HG03135 (cell line): ENCODE data around the gene IGFBP2.

Source experiments
- ATAC-seq: cut with Tn5 transposase; IDR thresholded peaks from one replicate; pipeline ENCODE4 v1.9.1; 2021; ENCODE audit warnings: mild to moderate bottlenecking, moderate library complexity; ENCODE audit not compliant: unreplicated experiment

IGFBP2 gene

DNA sequence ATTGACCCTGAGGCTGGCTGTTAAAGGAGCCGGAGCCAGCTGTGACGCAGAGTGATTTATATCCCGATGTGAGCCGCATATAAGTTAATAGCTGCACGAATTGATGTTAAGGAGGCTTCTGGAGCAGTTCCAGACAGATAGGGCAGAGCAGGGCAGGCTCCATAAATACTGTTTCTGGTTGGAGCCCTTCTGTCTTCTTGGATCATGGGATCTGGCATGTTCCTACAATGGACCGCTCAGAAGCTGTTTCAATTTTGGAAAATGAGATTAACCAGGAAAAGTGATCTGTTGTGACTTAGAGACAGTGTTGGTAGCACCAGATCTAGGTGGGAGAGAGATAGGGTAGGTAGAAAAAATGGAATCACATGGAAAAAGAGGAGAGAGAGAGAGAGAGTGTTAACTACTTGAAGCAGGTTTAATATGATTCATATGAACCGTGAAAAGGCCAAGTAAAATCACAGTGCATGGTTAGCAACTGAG, 66.9 kb downstream of the IGFBP2 start:
- ATAC-seq = no peak

- no peak for ATAC-seq
These were observed 67.6 kb downstream of the IGFBP2 start for GRCh38 chr2:216700781-216701180.

DNA sequence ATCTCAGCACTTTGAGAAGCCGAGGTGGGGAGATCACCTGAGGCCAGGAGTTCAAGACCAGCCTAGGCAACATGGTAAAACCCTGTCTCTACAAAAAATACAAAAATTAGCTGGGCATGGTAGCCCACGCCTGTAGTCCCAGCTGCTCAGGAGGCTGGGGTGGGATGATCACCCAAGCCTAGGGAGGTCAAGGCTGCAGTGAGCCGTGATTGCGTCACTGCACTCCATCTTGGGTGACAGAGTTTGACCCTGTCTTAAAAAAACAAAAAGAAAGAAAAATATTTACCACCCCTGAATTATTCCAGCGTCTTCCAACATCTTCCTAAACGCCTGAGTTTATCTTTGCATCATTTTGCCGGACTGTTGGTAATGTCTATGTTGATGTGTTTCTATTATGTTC, 68.3 kb downstream of the IGFBP2 start:
- ATAC-seq = no peak

DNA sequence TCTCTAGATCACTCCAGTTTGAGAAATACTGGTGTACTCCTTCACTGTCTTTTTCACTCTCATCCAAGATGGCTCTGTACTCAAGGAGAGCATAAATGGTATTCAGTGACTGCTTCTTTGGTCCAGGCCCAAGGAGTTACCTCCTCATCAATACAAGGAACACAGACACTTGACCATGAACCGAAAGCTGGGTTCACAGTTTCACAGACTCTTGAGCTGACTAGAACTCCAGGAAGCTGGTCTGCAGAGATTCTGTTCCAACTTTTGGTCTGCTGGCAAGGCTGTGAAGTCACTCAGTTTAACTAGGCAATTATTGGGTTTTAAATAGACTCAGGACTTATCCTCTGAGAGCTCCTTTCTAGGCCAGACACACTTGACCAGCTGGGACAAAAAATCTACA, 69.5 kb downstream of the IGFBP2 start:
- ATAC-seq = no peak

DNA sequence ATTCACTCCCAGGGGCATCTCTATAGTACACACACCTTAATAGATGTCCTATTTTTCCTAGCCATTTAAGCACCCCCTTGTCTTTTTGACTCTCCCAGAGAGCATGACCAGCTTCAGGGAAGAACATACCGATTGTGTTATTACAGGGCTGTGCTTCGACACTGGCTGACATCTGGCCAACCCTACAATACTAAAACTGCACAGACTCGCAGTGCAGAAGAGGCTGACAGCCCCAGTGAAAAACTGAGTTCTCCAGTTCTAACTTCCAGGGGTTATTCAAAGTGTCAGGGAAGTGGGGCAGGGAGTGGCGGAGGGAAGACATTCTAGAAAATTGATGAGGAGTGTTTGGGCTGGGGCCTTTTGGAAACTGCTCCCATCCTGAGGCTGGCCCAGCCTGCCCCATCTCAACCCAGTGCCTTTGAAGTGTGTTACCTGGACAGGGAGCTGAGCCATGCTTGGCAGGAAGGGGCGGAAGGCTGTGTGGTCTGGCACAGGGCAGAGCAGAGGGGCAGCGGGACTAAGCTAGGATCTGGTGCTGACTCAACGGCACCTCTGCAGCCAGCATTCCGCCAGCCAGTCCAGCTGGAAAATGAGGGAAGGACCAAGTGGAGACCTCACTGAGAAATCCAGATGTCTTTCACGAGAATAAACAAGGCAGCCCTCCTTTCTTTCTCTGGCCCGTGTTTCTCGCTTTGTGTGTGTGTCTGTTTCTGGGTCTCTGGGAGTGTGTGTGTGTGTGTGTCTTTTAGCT, 77.5 kb downstream of the IGFBP2 start:
- ATAC-seq = no peak

GRCh38 chr2:216711348-216711747, 78.1 kb downstream of the IGFBP2 start:
- ATAC-seq = no peak

DNA sequence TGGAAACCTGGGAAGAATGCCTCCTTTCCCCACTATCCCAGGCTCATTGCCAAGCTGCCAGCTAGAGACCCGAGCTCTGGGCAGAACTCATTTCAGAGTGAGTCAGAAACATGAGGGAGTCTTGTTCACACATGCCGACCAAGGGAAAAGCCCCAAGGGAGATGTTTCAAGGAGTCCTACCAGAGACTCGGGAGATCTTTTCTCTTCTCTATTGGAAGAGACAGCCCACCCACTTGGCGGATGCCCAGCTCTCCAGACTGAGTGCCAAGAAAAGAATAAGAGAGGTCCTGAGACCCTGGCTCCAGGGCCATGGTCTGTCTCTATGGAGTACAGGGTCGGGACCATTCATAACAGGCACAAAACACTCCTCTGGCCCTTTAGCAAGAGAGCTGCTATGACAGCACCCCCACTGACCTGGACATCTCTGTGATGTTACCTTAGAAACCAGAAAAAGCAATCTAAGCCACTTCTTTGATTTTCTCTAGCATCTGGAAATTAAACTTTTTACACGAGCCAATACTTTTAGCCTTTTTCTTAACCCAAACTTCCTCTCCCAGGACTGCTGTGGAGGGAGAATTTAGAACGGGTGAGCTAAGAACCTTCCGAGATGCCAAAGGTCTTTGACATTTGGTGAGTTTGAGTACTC, 80.6 kb downstream of the IGFBP2 start:
- ATAC-seq = no peak
